Erythroblast (primary cell): Measurements from ENCODE around the gene NR3C2.

Source experiments
- GATA1 ChIP-seq: IDR thresholded peaks from 2 replicates; pipeline ENCODE4 v1.6.1; 2011; ENCODE audit warnings: low read depth, mild to moderate bottlenecking, control low read depth, low read length, moderate library complexity
- POLR2A ChIP-seq: IDR thresholded peaks from 2 replicates; pipeline ENCODE4 v1.6.1; 2011; ENCODE audit warnings: mild to moderate bottlenecking, low read length

DNA sequence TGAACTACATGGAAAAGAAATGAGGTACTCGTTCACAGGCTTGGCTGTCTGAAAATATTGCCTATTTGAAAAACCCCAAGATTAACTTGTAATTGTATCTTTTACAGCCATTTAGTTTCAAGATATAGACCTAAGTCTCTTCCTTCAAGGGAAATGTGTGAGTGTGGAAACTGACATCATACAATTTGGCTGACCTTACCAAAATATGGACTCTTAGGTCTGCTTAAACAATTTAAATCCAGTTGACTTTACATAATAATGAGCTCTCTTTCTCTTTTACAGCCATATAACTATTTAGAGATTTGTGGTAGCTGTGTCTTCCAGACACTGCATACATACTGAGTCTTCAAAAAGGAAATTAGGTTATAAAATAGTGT lies 186.9 kb downstream of the NR3C2 start:
- TF ChIP-seq POLR2A, result no peak
- no peak for TF ChIP-seq GATA1
